Fibroblast of the aortic adventitia (primary cell): Measurements from ENCODE around the gene ZNF581. TPM values are rescaled to one million over a fixed set of nuclear protein-coding genes. Genes with fewer than 3 reads are reported as not detected.

ENCODE experiments used
- DNase-seq: peaks from one replicate; pipeline ENCODE4 v3.0.0-alpha.2; 2010; ENCODE audit warnings: low read depth
- H3K4me3 ChIP-seq: 2 replicates; pipeline ENCODE4 v1.5.1; 2011; ENCODE audit warnings: low read depth, mild to moderate bottlenecking, control low read depth, low read length, moderate library complexity
- CTCF ChIP-seq: IDR thresholded peaks from 2 replicates; pipeline ENCODE4 v1.5.1; 2011; ENCODE audit warnings: mild to moderate bottlenecking, low read length, control low read depth, inconsistent platforms; ENCODE audit not compliant: insufficient read depth
- total RNA-seq: library from RNA; depleted of rRNA; stranded (reverse); fragments of >200 nt; gene quantifications from 2 replicates; pipeline ENCODE4 v1.2.3, GENCODE V29; 2012; ENCODE audit warnings: low replicate concordance

ZNF581 gene
- total RNA-seq, 1 donor = 13.9 TPM

GRCh38 chr19:55685776-55686175 lies 42.3 kb downstream of the ZNF581 start:
- no peak overlapping the region for H3K4me3 ChIP-seq
- DNase-seq = no peak
- no peak for TF ChIP-seq CTCF

- no peak for DNase-seq
- H3K4me3 ChIP-seq = no peak overlapping the region
- no peak for TF ChIP-seq CTCF
Observed at GRCh38 chr19:55686311-55687050, 43.0 kb downstream of the ZNF581 start.

DNA sequence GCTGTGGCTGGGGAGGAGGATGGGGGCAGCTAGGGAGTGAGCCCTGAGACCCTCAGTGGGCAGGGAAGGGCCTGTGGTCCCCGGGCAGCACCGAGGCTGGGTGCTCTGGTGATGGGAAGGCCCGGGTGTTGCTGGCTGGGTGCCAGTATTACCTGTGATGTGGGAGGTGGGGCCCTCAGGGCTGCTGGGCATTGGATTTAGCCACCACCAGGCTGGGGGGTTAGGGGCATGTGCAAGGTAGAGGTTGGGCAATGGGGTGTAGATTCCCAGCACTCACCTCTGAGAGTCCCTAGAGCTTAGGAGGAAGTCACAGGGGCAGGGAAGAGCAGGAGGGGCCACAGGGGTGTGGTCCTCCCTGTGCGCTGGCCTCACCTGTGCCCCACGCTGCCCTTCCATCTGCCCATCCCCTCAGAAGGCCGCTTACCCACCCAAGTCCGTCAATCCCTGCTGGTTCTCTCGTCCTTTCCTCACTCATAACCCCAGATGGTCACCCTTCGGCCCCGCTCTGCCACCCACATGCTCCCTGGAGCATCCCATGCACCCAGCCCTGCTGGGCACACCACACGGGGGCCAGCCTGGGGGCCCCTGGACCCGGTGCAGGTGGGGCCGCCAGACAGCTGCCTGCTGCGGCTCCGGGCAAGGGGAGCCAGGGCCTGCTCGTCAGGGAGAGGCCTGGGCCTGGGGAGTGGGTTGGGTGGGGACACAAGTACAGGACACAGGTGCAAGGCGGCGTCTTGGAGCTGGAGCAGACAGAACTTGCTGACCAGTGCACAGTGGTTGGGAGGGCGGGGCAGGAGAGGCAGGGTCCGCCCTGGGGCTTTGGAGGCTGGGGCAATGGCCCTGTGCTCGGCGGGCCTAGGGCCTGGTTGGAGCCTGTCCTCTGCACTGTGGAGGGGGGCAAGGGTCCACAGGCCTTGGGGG lies 44.1 kb downstream of the ZNF581 start:
- DNase-seq = no peak
- TF ChIP-seq CTCF = no peak
- no peak overlapping the region for H3K4me3 ChIP-seq

- no peak overlapping the region for H3K4me3 ChIP-seq
- TF ChIP-seq CTCF = no peak
- DNase-seq = no peak
Observed at GRCh38 chr19:55688422-55689218, 45.2 kb downstream of the ZNF581 start.

GRCh38 chr19:55689411-55690108 lies 46.1 kb downstream of the ZNF581 start:
- no peak overlapping the region for H3K4me3 ChIP-seq
- no peak for DNase-seq
- TF ChIP-seq CTCF = no peak
